OCI-LY3 (cell line): ENCODE measurements around the gene FLNA.

Experiments
- EZH2phosphoT487 ChIP-seq: fragments of 200-600 bp; shearing (Covaris generic); IDR thresholded peaks from 2 replicates; pipeline ENCODE4 v1.6.1; 2018; ENCODE audit warnings: antibody characterized with exemption, mixed run types, low read depth
- TF ChIP-seq, protein P1 (sequence below): fragments of 200-600, 300-600 bp; sonication (generic); IDR thresholded peaks from 2 replicates; pipeline ENCODE4 v1.5.1; 2014; ENCODE audit warnings: antibody characterized with exemption, low read length, low read depth

DNA sequence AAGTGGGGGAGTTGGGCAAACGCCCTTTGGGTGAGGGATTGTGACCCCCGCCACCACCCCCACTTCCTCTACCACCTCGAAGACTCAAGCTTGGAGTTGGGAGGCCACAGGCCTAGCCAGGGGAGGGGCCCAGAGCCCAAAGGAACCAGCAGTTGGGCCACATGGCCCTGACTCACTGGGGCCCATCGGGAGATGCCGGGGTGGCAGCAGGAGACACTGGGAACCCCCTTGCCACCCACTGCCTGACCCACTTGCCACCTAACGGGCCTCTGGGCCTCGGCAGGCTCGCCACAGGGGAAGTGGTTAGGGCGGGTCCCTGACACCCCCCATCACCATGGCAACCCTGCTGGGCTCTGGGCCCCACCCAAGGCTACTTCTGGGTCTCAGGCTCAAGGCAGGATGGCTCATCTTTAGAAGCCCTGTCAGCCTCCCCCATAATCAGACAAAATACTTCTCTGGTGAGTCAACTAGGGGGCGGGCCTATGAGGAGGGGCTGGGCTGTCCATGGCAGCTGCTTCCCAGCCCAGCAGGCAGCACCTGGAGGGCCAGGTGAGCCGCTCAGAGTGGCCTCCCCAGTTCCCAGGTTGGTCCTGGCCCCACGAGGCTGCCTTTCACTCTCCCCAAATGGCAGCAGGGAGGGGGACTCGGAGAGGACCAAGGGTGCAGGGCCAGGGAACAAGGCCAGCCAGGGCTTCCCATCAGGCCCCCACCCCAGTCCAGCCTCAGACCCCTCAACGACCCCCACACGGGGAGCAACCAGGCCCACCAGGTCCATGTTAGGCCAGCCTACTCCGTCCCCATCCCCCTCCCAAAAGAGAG is 5.6 kb downstream of the FLNA start:
- TF ChIP-seq, protein P1, sequence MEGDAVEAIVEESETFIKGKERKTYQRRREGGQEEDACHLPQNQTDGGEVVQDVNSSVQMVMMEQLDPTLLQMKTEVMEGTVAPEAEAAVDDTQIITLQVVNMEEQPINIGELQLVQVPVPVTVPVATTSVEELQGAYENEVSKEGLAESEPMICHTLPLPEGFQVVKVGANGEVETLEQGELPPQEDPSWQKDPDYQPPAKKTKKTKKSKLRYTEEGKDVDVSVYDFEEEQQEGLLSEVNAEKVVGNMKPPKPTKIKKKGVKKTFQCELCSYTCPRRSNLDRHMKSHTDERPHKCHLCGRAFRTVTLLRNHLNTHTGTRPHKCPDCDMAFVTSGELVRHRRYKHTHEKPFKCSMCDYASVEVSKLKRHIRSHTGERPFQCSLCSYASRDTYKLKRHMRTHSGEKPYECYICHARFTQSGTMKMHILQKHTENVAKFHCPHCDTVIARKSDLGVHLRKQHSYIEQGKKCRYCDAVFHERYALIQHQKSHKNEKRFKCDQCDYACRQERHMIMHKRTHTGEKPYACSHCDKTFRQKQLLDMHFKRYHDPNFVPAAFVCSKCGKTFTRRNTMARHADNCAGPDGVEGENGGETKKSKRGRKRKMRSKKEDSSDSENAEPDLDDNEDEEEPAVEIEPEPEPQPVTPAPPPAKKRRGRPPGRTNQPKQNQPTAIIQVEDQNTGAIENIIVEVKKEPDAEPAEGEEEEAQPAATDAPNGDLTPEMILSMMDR, result no peak
- TF ChIP-seq EZH2phosphoT487, result no peak
